Fibroblast of lung (primary cell): Measurements from ENCODE around the gene DLG2. TPM values are rescaled to one million over a fixed set of nuclear protein-coding genes. Genes with fewer than 3 reads are reported as not detected.

ENCODE experiments used
- DNase-seq, 2 donors: peaks; one replicate each; pipeline versions ENCODE4 v3.0.0 to v3.0.0-alpha.2; 2010; ENCODE audit warnings: low read depth in 2 of 2
- H2AFZ ChIP-seq: 2 replicates; pipeline ENCODE4 v1.5.1; 2012; ENCODE audit warnings: low read length, control low read depth, inconsistent platforms
- H3K27ac ChIP-seq: 2 replicates; pipeline ENCODE4 v1.5.1; 2011; ENCODE audit warnings: low read length, control low read depth; ENCODE audit not compliant: insufficient read depth
- H3K27me3 ChIP-seq: 2 replicates; pipeline ENCODE4 v1.5.1; 2011; ENCODE audit warnings: mild to moderate bottlenecking, low read length; ENCODE audit not compliant: control insufficient read depth, insufficient read depth
- H3K36me3 ChIP-seq: 2 replicates; pipeline ENCODE4 v1.5.1; 2011; ENCODE audit warnings: low read length; ENCODE audit not compliant: control insufficient read depth, insufficient read depth
- H3K4me1 ChIP-seq: 2 replicates; pipeline ENCODE4 v1.5.1; 2011; ENCODE audit warnings: low read length; ENCODE audit not compliant: control insufficient read depth, insufficient read depth; ENCODE audit errors: extremely low read depth
- H3K4me2 ChIP-seq: 2 replicates; pipeline ENCODE4 v1.5.1; 2011; ENCODE audit warnings: low read length, control low read depth; ENCODE audit not compliant: insufficient read depth; ENCODE audit errors: extremely low read depth
- H3K4me3 ChIP-seq, 4 experiments: fragments of 200-600 bp in 1 of 4; sonication (generic) in 1 of 4; replicated peaks in 1 of 4; 2 replicates each; pipeline ENCODE4 v1.5.1; 2011 to 2016; ENCODE audit warnings: low read length in 4 of 4, low read depth in 3 of 4, mild to moderate bottlenecking in 3 of 4, control low read depth in 2 of 4, inconsistent platforms in 1 of 4, mixed read lengths in 1 of 4; ENCODE audit not compliant: insufficient read depth in 1 of 4; ENCODE audit errors: control extremely low read depth in 1 of 4
- H3K79me2 ChIP-seq: 2 replicates; pipeline ENCODE4 v1.5.1; 2012; ENCODE audit warnings: mild to moderate bottlenecking, low read length, inconsistent platforms; ENCODE audit not compliant: control insufficient read depth, insufficient read depth
- H3K9ac ChIP-seq: 2 replicates; pipeline ENCODE4 v1.5.1; 2011; ENCODE audit warnings: mild to moderate bottlenecking, low read length, control low read depth; ENCODE audit not compliant: insufficient read depth
- H3K9me3 ChIP-seq: 2 replicates; pipeline ENCODE4 v1.5.1; 2012; ENCODE audit warnings: low read depth, low read length; ENCODE audit not compliant: control insufficient read depth, insufficient read depth
- H4K20me1 ChIP-seq: 2 replicates; pipeline ENCODE4 v1.5.1; 2011; ENCODE audit warnings: low read length; ENCODE audit not compliant: control insufficient read depth, insufficient read depth; ENCODE audit errors: extremely low read depth
- CTCF ChIP-seq, 2 donors: IDR thresholded peaks in 1 of 2; conservative IDR thresholded peaks in 1 of 2; 1 replicate in 1 of 2; 2 replicates in 1 of 2; pipeline ENCODE4 v1.5.1; 2011 to 2012; ENCODE audit warnings: low read length in 2 of 2, control low read depth in 1 of 2, inconsistent platforms in 1 of 2, low read depth in 1 of 2, mild to moderate bottlenecking in 1 of 2
- EZH2 ChIP-seq: IDR thresholded peaks from 2 replicates; pipeline ENCODE4 v1.5.1; 2012; ENCODE audit warnings: low read length, control low read depth, mild to moderate bottlenecking; ENCODE audit errors: missing control alignments
- polyA plus RNA-seq, 2 donors: library from polyadenylated mRNA; depleted of rRNA in 1 of 2; stranded (reverse) in 1 of 2; unstranded in 1 of 2; fragments of >200 nt; gene quantifications; 2 replicates each; pipeline ENCODE4 v1.2.1, GENCODE V29; 2011 to 2012; ENCODE audit warnings: missing spikeins in 1 of 2
- total RNA-seq: library from RNA; depleted of rRNA; stranded (reverse); fragments of >200 nt; gene quantifications from 2 replicates; pipeline ENCODE4 v1.2.1, GENCODE V29; 2014

The DLG2 gene
- total and polyA plus RNA-seq, 2 donors (not counting 1 experiment from before 2014, with no cell fraction given), result 0.77 to 2.3 TPM

GRCh38 chr11:85475660-85476517 lies 151.3 kb downstream of the DLG2 start:
- Histone ChIP-seq H3K27ac (no peak overlapping the region), H3K79me2 (no peaks in the 10 kb centered on the region), H3K4me1 (no peaks in the 10 kb centered on the region), H2AFZ (no peak overlapping the region), H3K27me3 (no peaks in the 10 kb centered on the region), H3K36me3 (no peaks in the 10 kb centered on the region), H3K9ac (no peak overlapping the region), H4K20me1 (no peaks in the 10 kb centered on the region), H3K4me3 (no peak overlapping the region), H3K9me3 (no peaks in the 10 kb centered on the region), H3K4me2 (no peak overlapping the region)
- DNase-seq, result peak in 1 of 2 donors; percentile 41
- TF ChIP-seq CTCF (conservative IDR thresholded peaks at IDR 0.05 in 1 of 2, IDR thresholded peaks at IDR 0.05 in 1 of 2; ENCODE audit: low read depth in 1 of 2, low read length in 2 of 2) (no peak), EZH2 (no peak)

- H3K79me2 ChIP-seq, result no peaks in the 10 kb centered on the region
- H4K20me1 ChIP-seq, result no peaks in the 10 kb centered on the region
- TF ChIP-seq CTCF (conservative IDR thresholded peaks at IDR 0.05 in 1 of 2, IDR thresholded peaks at IDR 0.05 in 1 of 2; ENCODE audit: low read depth in 1 of 2, low read length in 2 of 2), result no peak
- no peak overlapping the region for H3K4me2 ChIP-seq
- no peak overlapping the region for H3K4me3 ChIP-seq
- no peaks in the 10 kb centered on the region for H3K27me3 ChIP-seq
- H3K4me1 ChIP-seq, result no peaks in the 10 kb centered on the region
- no peaks in the 10 kb centered on the region for H3K36me3 ChIP-seq
- no peaks in the 10 kb centered on the region for H3K9me3 ChIP-seq
- no peak overlapping the region for H3K9ac ChIP-seq
- H3K27ac ChIP-seq, result no peak overlapping the region
- H2AFZ ChIP-seq, result no peak overlapping the region
- no peak for DNase-seq
Measured at GRCh38 chr11:85472953-85473352, 154.2 kb downstream of the DLG2 start.

- Histone ChIP-seq H3K27ac (no peak overlapping the region), H2AFZ (no peak overlapping the region), H3K4me1 (no peaks in the 10 kb centered on the region), H3K9me3 (no peaks in the 10 kb centered on the region), H3K4me2 (no peak overlapping the region), H4K20me1 (no peaks in the 10 kb centered on the region), H3K4me3 (no peak overlapping the region), H3K36me3 (no peaks in the 10 kb centered on the region), H3K27me3 (no peaks in the 10 kb centered on the region), H3K9ac (no peak overlapping the region), H3K79me2 (no peaks in the 10 kb centered on the region)
- DNase-seq, result no peak
- TF ChIP-seq CTCF (conservative IDR thresholded peaks at IDR 0.05 in 1 of 2, IDR thresholded peaks at IDR 0.05 in 1 of 2; ENCODE audit: low read depth in 1 of 2, low read length in 2 of 2), result no peak
- no peak for TF ChIP-seq EZH2
Measured at GRCh38 chr11:85464283-85464682, 162.9 kb downstream of the DLG2 start.
